GM18867 (cell line): Measurements from ENCODE around the gene WDR44.

Experiments
- ATAC-seq: cut with Tn5 transposase; IDR thresholded peaks from one replicate; pipeline ENCODE4 v1.9.1; 2021; ENCODE audit warnings: mild to moderate bottlenecking, moderate library complexity; ENCODE audit not compliant: unreplicated experiment

Gene WDR44

GRCh38 chrX:118355225-118355920 lies 9.5 kb downstream of the WDR44 start:
- no peak for ATAC-seq

- no peak for ATAC-seq
These were observed 10.3 kb downstream of the WDR44 start for GRCh38 chrX:118356154-118356701.

- no peak for ATAC-seq
These were observed 14.7 kb downstream of the WDR44 start for GRCh38 chrX:118360429-118361125.

GRCh38 chrX:118364261-118364660 lies 18.4 kb downstream of the WDR44 start:
- ATAC-seq = no peak

- no peak for ATAC-seq
These were observed 21.4 kb downstream of the WDR44 start for GRCh38 chrX:118367338-118367737.

GRCh38 chrX:118368398-118368797 lies 22.5 kb downstream of the WDR44 start:
- ATAC-seq = no peak

- no peak for ATAC-seq
These were observed 25.2 kb downstream of the WDR44 start for GRCh38 chrX:118370921-118371624.

- ATAC-seq = no peak
These were observed 27.6 kb downstream of the WDR44 start for GRCh38 chrX:118373538-118373937.

- no peak for ATAC-seq
These were observed 37.2 kb downstream of the WDR44 start for GRCh38 chrX:118383120-118383519.

GRCh38 chrX:118392716-118393115 lies 46.8 kb downstream of the WDR44 start:
- no peak for ATAC-seq

- ATAC-seq = no peak
These were observed 50.2 kb downstream of the WDR44 start for GRCh38 chrX:118396113-118396512.

- ATAC-seq = no peak
These were observed 72.9 kb downstream of the WDR44 start for GRCh38 chrX:118418811-118419251.

- ATAC-seq = peak; percentile 54
These were observed 74.6 kb downstream of the WDR44 start for GRCh38 chrX:118420462-118420861.

- ATAC-seq = peak; percentile 93
These were observed 77.7 kb downstream of the WDR44 start for GRCh38 chrX:118423558-118423957.

- no peak for ATAC-seq
These were observed 86.9 kb downstream of the WDR44 start for GRCh38 chrX:118432799-118433198.

- no peak for ATAC-seq
These were observed 91.4 kb downstream of the WDR44 start for GRCh38 chrX:118437283-118437682.

GRCh38 chrX:118448273-118448783 lies 102.4 kb downstream of the WDR44 start:
- ATAC-seq = no peak

GRCh38 chrX:118455013-118455412 lies 109.1 kb downstream of the WDR44 start:
- no peak for ATAC-seq

GRCh38 chrX:118459494-118459893 lies 113.6 kb downstream of the WDR44 start:
- ATAC-seq = peak; percentile 72

- no peak for ATAC-seq
These were observed 118.6 kb downstream of the WDR44 start for GRCh38 chrX:118464501-118464900.

- ATAC-seq = no peak
These were observed 122.2 kb downstream of the WDR44 start for GRCh38 chrX:118468122-118468521.
